EL (cell line): ENCODE data around the gene PPP6R3.
A peak's percentile ranks its signal among the peaks of the same experiment; 100 is the strongest.

Experiments used
- DNase-seq: peaks from one replicate; pipeline ENCODE4 v3.0.0-alpha.2; 2016

Gene PPP6R3

DNA sequence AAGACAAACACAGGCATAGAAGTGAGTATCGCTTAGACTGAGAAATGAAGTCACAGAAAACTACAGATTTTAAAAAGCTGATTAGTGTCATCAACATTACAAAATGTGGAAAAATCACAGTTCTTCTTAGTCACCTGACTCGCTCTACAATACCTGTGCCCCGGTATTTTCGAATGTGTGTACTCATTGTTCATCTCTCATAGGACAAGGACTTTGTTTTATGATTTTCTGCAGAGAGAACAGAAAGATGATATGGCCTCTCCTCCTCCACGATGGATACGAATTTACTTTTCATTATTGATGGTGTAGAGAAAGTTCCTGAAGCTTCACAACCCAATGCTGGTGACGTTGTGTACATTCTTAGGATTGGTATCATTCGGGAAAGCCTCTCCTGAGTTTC, 194.4 kb downstream of the PPP6R3 start:
- no peak for DNase-seq

GRCh38 chr11:68655406-68655805, 194.9 kb downstream of the PPP6R3 start:
- DNase-seq = no peak

DNA sequence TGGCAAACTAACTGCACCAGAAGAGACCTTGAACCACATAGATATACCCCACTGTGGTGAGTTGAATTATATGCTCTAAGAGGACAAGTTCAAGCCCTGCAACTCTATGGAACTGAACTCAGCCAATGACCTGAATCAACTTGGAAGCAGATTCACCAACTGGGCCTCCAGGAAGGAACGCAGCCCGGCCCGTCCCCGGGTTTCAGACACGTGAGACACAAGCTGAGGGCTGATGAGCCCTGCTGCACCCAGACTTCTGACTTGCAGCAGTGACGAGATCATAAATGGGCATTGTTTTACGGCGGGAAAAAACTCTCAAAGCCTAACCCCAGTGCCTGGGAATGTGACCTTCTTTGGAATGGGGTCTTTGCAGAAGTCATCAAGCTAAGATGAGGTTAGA, 195.3 kb downstream of the PPP6R3 start:
- DNase-seq = no peak

DNA sequence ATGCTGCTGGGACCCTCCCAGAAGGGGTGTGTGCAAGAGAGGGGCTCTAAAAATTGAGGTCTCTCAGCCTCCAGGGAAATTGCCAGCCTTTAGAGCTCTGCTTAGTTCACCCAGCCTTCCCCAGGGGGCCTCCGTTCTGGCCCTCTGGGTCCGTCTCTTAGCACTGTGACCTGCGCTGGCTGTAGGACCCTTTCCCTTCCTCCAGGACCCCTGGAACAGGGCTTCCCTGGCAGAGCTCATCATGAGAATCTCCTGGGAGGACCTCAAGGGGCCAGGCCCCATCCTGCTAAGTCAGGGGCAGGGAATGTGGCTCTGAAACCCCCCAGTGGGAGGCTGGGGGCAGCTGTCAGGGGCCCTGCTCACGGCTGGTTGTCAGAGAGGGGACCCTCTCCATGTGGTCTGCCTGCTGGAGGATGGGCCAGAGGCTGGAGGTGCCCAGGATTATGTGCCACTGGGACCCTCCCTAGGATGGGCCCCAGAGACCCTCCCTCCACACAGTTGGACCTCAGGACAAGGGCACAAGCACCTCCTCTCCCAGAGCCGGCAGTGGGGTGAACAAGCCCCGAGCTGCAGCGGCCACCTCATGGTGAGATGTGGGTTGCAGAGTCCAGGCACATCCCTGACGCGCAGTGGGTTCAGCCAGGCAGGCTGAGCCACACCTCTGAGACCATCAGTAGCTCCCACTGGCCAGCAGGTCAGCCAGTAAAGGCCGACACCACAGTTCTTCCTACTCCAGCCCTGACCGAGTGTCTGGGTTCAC, 196.6 kb downstream of the PPP6R3 start:
- no peak for DNase-seq

- no peak for DNase-seq
Measured at GRCh38 chr11:68658097-68658496, 197.5 kb downstream of the PPP6R3 start.

DNA sequence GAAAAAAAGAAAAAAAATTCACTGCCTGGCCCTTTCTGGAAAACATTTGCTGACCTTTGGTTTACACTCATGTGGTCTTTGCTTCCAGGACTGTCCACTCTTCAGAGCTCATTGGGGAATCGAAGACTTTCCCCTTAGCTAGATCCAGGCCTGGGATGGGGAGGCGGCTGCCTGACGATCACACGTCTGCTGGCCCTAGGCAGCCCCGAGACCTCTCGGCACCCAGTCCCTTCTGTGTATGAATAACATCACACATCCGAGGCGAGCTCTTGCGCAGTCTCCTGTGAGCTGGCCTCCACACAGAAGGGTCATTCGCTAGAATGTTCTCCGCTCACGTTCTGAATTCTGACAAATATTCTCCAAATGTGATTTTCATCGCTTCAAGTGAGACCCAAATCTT, 198.1 kb downstream of the PPP6R3 start:
- peak; percentile 44 for DNase-seq

DNA sequence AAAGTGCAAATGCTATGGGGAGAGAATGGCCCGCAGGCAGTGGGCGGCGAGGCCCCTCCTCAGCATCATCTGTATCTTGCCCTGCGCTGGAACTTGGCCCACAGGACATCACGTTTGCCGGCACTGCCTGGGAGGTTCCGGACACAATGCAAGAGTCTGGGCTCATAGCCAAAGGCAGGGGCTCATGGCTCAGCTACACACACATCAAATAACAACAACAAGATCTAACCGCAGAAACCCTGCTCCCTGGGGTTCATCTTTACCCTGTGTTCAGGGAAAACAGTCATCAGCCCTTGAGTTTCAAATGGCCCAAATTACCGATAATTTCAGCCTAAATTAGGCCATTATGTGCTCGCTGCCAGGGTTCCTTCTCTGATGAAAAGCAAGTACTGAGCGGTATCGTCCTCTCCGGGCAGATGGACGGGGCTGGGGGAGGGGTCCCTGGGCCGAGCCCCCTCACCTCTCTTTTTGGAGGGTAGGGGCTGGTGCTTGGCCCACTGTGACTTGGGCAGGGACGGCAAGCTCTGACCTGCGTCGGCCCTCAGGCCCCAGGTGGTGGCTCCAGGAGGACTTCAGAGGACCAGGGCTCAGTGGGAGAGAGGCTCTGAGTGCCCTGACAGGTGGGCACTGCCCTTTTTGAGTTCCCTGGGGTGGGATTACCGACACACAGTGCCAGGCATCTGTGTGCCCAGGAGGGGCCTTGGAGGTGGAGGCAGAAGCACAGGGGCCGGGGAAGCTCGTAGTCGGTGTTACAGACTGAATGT, 198.8 kb downstream of the PPP6R3 start:
- peak; percentile 96 for DNase-seq

DNA sequence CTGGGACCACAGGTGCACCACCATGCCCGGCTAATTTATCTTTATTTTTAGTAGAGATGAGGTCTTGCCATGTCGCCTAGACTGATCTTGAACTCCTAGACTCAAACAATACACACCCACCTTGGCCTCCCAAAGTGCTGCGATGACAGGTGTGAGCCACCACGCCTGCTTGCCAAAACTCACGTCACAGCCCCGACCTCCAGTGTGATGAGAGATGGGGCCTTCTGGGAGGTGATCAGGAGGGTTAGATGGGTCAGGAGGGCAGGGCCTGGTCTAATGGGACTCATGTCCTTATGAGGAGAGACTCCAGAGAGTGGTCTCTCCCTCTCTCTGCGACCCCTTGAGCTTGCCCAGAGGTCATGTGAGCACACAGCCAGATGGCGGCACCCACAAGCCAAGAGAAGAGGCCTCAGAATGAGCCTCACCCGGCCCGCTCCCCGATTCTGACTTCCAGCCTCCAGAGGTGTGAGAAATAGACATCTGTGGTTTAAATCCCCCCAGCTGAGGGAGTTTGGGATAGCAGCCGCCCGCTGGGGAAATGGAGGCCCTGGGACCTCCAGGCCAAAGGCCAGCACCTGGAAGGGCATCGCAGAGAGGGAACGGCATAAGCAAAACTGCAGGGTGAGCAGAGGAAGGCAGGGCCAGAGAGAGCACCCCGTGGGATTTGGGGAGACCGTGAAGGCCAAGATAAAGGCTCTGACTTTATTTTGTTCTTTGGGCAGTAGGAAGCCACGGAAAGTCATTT, 199.7 kb downstream of the PPP6R3 start:
- DNase-seq = no peak

DNA sequence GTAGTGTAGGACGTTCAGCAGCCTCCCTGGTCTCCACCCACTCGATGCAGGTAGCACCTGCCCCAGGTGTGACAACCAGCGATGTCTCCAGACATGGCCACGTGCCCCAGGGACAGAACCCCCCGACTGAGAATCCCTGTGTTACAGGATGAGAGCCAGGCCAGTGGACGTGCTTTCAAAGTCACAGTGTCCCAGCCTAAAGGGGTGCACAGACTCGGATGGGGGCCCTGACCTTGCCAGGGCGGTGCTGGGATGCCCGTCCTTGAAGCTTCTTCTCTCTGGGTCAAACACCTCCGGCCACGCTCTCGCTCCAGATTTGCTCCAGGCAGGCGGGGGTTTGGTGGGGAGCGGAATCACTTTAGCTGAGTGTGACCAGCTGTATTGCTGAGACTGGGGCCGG, 200.5 kb downstream of the PPP6R3 start:
- DNase-seq = no peak

DNA sequence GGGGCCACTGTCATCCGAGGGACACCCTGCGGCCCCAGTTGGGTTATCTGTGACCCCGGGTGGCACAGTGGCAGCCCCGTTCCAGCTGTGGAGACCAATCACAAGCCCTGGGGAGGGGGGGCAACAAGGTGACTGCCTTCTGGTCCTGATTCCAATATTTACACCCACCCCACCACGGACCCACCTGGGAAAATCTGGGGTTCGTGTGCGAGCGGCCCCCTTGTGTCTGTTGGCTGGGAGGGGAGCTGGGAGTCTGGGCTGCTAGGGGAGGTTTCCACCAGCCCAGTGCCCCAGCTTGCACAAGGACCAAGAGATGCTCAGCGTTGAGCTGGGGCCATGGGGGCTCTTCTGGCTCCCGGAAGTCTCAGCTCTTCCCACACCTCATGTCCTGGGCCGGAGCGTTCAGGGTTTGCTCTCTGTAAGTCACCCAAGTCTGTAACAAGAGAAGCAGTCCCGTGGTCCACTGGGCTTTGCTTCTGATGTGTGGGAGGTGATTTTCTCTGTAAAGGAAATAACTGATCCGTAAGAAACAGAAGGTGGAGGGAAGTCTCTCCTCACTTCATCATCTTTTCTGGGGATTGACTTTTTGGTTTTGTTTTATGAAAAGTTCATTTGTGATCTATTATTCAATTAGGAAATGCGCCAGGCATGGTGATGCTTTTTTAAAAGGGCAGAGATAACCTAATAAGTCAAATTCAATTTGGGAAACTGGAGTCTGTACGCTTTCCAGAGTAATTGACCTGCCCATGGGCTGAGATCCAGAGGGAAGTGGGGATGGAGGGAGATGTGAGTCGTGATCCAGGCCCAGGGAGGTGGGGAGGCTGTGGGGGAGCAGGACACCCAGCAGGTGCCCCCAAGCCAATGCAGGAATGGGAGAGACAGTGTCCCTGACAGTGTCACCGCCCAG, 201.4 kb downstream of the PPP6R3 start:
- DNase-seq = no peak

GRCh38 chr11:68663482-68664010, 203.0 kb downstream of the PPP6R3 start:
- no peak for DNase-seq

DNA sequence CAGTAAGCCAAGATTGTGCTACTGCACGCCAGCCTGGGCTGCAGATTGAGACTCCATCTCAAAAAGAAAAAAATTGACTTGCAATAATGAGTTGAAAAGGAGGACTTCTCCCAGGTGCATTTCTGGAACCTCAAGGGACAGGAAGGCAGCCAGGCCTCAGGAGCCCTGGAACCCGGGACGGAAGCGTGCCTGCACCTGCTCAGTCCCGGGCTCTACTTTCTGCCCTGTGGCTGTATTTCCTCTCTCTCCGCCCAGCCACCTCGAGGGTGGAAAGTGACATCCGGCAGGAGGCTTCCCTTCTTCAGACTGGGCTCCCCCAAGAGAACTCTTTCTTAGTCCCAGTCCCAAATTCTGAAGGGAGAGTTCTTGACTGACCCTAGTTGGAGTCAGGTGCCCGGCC, 203.6 kb downstream of the PPP6R3 start:
- no peak for DNase-seq

- DNase-seq = no peak
Measured at GRCh38 chr11:68664906-68665305, 204.4 kb downstream of the PPP6R3 start.
